OCI-LY7 (cell line): ENCODE data around the gene ZMYND19. TPM values are rescaled to one million over a fixed set of nuclear protein-coding genes. Genes with fewer than 3 reads are reported as not detected.

ENCODE experiments used
- BruUV-seq: library from RNA; stranded (reverse); fragments of 400-500 nt; replicated peaks from 2 replicates; lab custom pipeline; 2021; lab: Mats Ljungman, UMichigan
- CTCF ChIA-PET: fragments of 300-600 bp; sonication (Branson Sonifier 250); formaldehyde crosslinking; loops from one replicate; lab custom pipeline; 2022; ENCODE audit warnings: antibody characterized with exemption; ENCODE audit not compliant: unreplicated experiment; lab: Charles Lee
- POLR2A ChIA-PET: fragments of 300-600 bp; sonication (Branson Sonifier 250); formaldehyde crosslinking; loops from one replicate; lab custom pipeline; 2022; ENCODE audit warnings: antibody characterized with exemption; lab: Charles Lee
- DNase-seq: peaks from one replicate; pipeline ENCODE4 v3.0.0-alpha.2; 2015; ENCODE audit warnings: low spot score
- H2AFZ ChIP-seq: fragments of 200-600 bp; sonication (generic), shearing (Covaris generic); 2 replicates; pipeline ENCODE4 v1.6.1; 2014; ENCODE audit warnings: mild to moderate bottlenecking, antibody characterized with exemption, low read length, moderate library complexity
- H3K27ac ChIP-seq: fragments of 200-600 bp; sonication (generic); 2 replicates; pipeline ENCODE4 v1.5.1; 2014; ENCODE audit warnings: mixed run types, low read depth, mild to moderate bottlenecking, moderate library complexity, low read length, inconsistent platforms; ENCODE audit not compliant: poor library complexity, severe bottlenecking
- H3K36me3 ChIP-seq: fragments of 200-600 bp; sonication (generic); 2 replicates; pipeline ENCODE4 v1.6.1; 2014; ENCODE audit warnings: mild to moderate bottlenecking, antibody characterized with exemption, low read length, moderate library complexity, mixed read lengths; ENCODE audit not compliant: insufficient read depth
- H3K4me1 ChIP-seq: fragments of 200-600 bp; sonication (generic); 2 replicates; pipeline ENCODE4 v1.5.1; 2014; ENCODE audit warnings: mild to moderate bottlenecking, low read length; ENCODE audit not compliant: insufficient read depth, poor library complexity, severe bottlenecking
- H3K4me2 ChIP-seq: fragments of 200-600 bp; sonication (generic); 2 replicates; pipeline ENCODE4 v1.6.1; 2014; ENCODE audit warnings: mild to moderate bottlenecking, low read length
- H3K4me3 ChIP-seq: fragments of 200-600 bp; sonication (generic); 2 replicates; pipeline ENCODE4 v1.5.1; 2014; ENCODE audit warnings: mild to moderate bottlenecking, low read depth, low read length; ENCODE audit not compliant: poor library complexity, severe bottlenecking
- H3K79me2 ChIP-seq: fragments of 200-600 bp; sonication (generic); 2 replicates; pipeline ENCODE4 v1.6.1; 2016; ENCODE audit warnings: low read depth, mild to moderate bottlenecking, low read length, moderate library complexity, mixed read lengths; ENCODE audit not compliant: insufficient read depth
- H3K9me2 ChIP-seq: fragments of 200-600 bp; sonication (generic); 2 replicates; pipeline ENCODE4 v1.6.1; 2016; ENCODE audit warnings: mild to moderate bottlenecking, low read length, mixed read lengths; ENCODE audit not compliant: insufficient read depth
- H3K9me3 ChIP-seq: fragments of 200-600 bp; sonication (generic); 2 replicates; pipeline ENCODE4 v1.6.1; 2014; ENCODE audit warnings: mild to moderate bottlenecking, mixed run types, low read length, mixed read lengths
- H4K20me1 ChIP-seq: fragments of 200-600 bp; sonication (generic); 2 replicates; pipeline ENCODE4 v1.6.1; 2014; ENCODE audit warnings: mild to moderate bottlenecking, antibody characterized with exemption, low read length, moderate library complexity, mixed read lengths; ENCODE audit not compliant: insufficient read depth
- EZH2phosphoT487 ChIP-seq: fragments of 200-600 bp; sonication (generic); IDR thresholded peaks from 2 replicates; pipeline ENCODE4 v1.6.1; 2018; ENCODE audit warnings: low read depth, borderline replicate concordance, mild to moderate bottlenecking, mixed run types, antibody characterized with exemption, low read length, moderate library complexity, mixed read lengths
- intact Hi-C: fragments of 100-400 bp; cut with micrococcal nuclease; formaldehyde crosslinking; loops from one replicate; pipeline ENCODE4 v1.10.0; 2022; ENCODE audit not compliant: unreplicated experiment
- total RNA-seq, 2 experiments: library from RNA; depleted of rRNA in 1 of 2; stranded (reverse); fragments of >200 nt in 1 of 2; shearing (Covaris generic) in 1 of 2; gene quantifications; 2 replicates each; pipeline ENCODE4 v1.2.3, GENCODE V29; 2014 to 2022
- TF ChIP-seq, protein P1 (sequence below): fragments of 200-600 bp; sonication (generic); conservative IDR thresholded peaks from 2 replicates; pipeline ENCODE4 v1.5.1; 2014; ENCODE audit warnings: mild to moderate bottlenecking, antibody characterized with exemption, low read length, moderate library complexity, mixed read lengths

Gene ZMYND19
- total RNA-seq, 2 experiments from 2014 or later, result 48.4 to 65.8 TPM

DNA sequence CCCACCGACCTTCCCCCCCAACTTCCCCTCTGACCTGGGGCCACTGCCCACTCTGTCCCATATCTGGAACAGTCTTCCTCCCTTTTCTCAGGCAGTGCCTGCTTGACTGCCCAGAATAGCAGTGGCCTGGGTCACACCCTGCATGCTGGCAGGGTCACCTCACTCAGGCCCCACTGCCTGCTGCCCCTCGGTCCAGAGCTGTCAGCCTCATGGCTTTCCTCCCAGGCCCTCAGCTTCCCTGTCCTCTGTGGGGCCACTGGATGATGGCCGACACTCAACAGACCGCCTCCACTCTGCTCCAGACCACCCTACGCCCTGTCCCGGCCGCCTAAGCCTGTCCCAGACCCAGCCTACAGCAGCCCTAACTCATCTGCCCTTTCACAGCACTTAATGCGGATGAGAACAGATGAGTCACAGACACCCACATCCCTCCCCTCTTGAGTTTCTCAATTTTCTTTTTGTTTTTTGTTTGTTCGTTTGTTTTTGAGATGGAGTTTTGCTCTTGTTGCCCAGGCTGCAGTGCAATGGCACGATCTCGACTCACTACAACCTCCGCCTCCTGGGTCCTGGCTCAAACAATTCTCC is 46.0 kb downstream of the ZMYND19 start:
- Histone ChIP-seq H3K36me3 (no peaks in the 10 kb centered on the region), H3K9me2 (no peaks in the 10 kb centered on the region), H3K27ac (no peak overlapping the region), H2AFZ (no peak overlapping the region), H3K4me2 (no peak overlapping the region), H3K79me2 (no peaks in the 10 kb centered on the region), H3K9me3 (no peaks in the 10 kb centered on the region), H3K4me1 (no peaks in the 10 kb centered on the region), H3K4me3 (no peak overlapping the region), H4K20me1 (0 out of 2 replicates have a peak, but pooled peaks cover 3% of the 10 kb centered on the region)
- intact Hi-C loops, result no loop called here
- no peak for TF ChIP-seq EZH2phosphoT487
- TF ChIP-seq, protein P1, sequence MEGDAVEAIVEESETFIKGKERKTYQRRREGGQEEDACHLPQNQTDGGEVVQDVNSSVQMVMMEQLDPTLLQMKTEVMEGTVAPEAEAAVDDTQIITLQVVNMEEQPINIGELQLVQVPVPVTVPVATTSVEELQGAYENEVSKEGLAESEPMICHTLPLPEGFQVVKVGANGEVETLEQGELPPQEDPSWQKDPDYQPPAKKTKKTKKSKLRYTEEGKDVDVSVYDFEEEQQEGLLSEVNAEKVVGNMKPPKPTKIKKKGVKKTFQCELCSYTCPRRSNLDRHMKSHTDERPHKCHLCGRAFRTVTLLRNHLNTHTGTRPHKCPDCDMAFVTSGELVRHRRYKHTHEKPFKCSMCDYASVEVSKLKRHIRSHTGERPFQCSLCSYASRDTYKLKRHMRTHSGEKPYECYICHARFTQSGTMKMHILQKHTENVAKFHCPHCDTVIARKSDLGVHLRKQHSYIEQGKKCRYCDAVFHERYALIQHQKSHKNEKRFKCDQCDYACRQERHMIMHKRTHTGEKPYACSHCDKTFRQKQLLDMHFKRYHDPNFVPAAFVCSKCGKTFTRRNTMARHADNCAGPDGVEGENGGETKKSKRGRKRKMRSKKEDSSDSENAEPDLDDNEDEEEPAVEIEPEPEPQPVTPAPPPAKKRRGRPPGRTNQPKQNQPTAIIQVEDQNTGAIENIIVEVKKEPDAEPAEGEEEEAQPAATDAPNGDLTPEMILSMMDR, result no peak
- ChIA-PET POLR2A (no interaction called here), CTCF (no interaction called here)
- no TSS peak for BruUV-seq
- DNase-seq, result no peak

DNA sequence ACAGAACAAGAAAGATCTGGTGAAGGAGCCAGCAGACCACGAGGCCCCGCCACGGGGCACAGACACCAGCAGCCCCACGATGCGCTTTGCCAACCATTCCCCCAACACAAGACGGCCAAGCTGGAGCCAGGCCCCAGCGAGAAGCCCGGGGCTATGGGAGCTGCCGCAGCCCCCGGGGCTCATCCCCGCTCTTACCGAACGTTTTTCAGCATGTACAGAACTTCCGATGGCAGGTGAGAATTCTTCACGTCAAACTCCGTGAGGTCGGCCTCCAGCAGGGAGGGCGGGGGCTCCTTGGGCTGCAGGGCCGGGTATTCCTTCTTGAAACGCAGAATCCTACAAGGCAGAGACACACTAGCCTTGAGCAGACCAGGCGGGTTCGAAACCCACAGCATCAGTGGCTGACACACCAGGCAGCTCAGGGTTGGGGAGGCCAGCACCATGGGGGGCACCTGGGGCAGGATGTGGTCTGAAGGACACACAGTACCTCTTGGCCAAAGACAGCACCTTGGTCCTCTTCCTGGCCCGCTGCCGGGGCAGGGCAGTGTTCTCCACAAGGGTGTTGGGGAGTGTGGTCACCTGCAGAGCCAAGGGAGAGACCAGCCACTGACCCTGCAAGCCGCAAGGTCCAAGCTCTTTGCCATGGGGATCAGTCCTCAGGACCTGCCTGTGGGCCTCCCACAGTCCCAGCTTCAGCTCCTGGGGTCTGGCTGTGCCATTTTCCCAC is 46.9 kb downstream of the ZMYND19 start:
- BruUV-seq, result no TSS peak
- H3K9me3 ChIP-seq, result no peaks in the 10 kb centered on the region
- H3K4me1 ChIP-seq, result no peaks in the 10 kb centered on the region
- DNase-seq, result no peak
- ChIA-PET POLR2A (no interaction called here), CTCF (no interaction called here)
- intact Hi-C loops, result no loop called here
- H3K27ac ChIP-seq, result no peak overlapping the region
- no peak overlapping the region for H3K4me3 ChIP-seq
- H3K9me2 ChIP-seq, result no peaks in the 10 kb centered on the region
- 0 out of 2 replicates have a peak, but pooled peaks cover 3% of the 10 kb centered on the region for H4K20me1 ChIP-seq
- H2AFZ ChIP-seq, result no peak overlapping the region
- TF ChIP-seq, protein P1, result no peak
- TF ChIP-seq EZH2phosphoT487, result no peak
- no peaks in the 10 kb centered on the region for H3K79me2 ChIP-seq
- H3K4me2 ChIP-seq, result no peak overlapping the region
- no peaks in the 10 kb centered on the region for H3K36me3 ChIP-seq

DNA sequence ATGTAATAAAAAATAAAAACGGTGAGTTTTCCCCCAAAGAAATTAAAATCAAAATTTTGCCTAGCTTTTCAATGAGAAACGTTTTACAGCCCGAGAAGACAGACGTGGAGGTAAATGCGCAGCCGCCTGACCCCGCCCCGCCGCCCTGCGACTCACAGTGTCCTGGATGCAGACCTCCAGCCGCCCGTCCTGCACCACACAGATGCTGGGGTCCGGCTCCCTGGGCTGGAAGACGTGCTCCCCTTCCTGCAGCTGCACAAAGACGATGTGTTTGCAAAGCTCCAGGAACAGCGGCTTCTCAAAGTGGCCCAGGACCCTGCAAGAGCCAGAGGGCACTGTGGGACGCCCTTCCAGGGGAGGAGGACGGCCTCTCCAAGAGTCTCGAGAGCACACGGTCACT is 47.8 kb downstream of the ZMYND19 start:
- intact Hi-C loops, result no loop called here
- H3K4me1 ChIP-seq, result no peaks in the 10 kb centered on the region
- H3K36me3 ChIP-seq, result no peaks in the 10 kb centered on the region
- no peak overlapping the region for H3K4me2 ChIP-seq
- H3K79me2 ChIP-seq, result no peaks in the 10 kb centered on the region
- no peak overlapping the region for H3K27ac ChIP-seq
- H4K20me1 ChIP-seq, result 0 out of 2 replicates have a peak, but pooled peaks cover 3% of the 10 kb centered on the region
- TF ChIP-seq, protein P1, result no peak
- no peak for TF ChIP-seq EZH2phosphoT487
- BruUV-seq, result no TSS peak
- POLR2A ChIA-PET, result interaction anchor here (1.0 to 1.1 kb wide), 2 partner anchors 9 to 21 kb away, joined by 3 read pairs; no protein-coding TSS in a partner anchor
- no peaks in the 10 kb centered on the region for H3K9me2 ChIP-seq
- no peaks in the 10 kb centered on the region for H3K9me3 ChIP-seq
- no peak overlapping the region for H2AFZ ChIP-seq
- CTCF ChIA-PET, result no interaction called here
- H3K4me3 ChIP-seq, result no peak overlapping the region
- DNase-seq, result no peak
